SK-N-SH treated with all-trans-retinoic acid at 6 μM for 48 hours (cell line): ENCODE measurements around the gene BRF1.

Experiments
- ATAC-seq: fragments of 200-7000 bp; cut with Tn5 transposase; 3 replicates; pipeline ENCODE4 v1.9.1; 2020; ENCODE audit warnings: mild to moderate bottlenecking, moderate library complexity
- ARNTL ChIP-seq: fragments of 450-650 bp; formaldehyde crosslinking; IDR thresholded peaks from 2 replicates; pipeline ENCODE4 v1.5.0; 2020; ENCODE audit warnings: low read depth, mild to moderate bottlenecking, moderate library complexity, borderline replicate concordance
- BACH2 ChIP-seq: fragments of 250-450 bp; sonication (Bioruptor Pico); IDR thresholded peaks from 2 replicates; pipeline ENCODE4 v1.9.0; 2021; ENCODE audit warnings: mild to moderate bottlenecking, borderline replicate concordance
- CREB5 ChIP-seq: fragments of 250-450 bp; sonication (Bioruptor Pico); IDR thresholded peaks from 2 replicates; pipeline ENCODE4 v1.5.1; 2020; ENCODE audit warnings: low read depth, mild to moderate bottlenecking, moderate library complexity
- CSDC2 ChIP-seq: fragments of 250-450 bp; sonication (Bioruptor Pico); IDR thresholded peaks from 2 replicates; pipeline ENCODE4 v1.5.0; 2020; ENCODE audit warnings: mild to moderate bottlenecking, moderate library complexity
- GLIS3 ChIP-seq: fragments of 250-450 bp; sonication (Bioruptor Pico); IDR thresholded peaks from 2 replicates; pipeline ENCODE4 v1.5.0; 2020; ENCODE audit warnings: mild to moderate bottlenecking, moderate library complexity
- OSR1 ChIP-seq: fragments of 250-450 bp; sonication (Bioruptor Pico); IDR thresholded peaks from 2 replicates; pipeline ENCODE4 v1.8.0; 2022; ENCODE audit warnings: moderate library complexity, mild to moderate bottlenecking, inconsistent platforms
- PATZ1 ChIP-seq: fragments of 250-450 bp; sonication (Bioruptor Pico); IDR thresholded peaks from 2 replicates; pipeline ENCODE4 v1.8.0; 2020; ENCODE audit warnings: mild to moderate bottlenecking, moderate library complexity, borderline replicate concordance
- POU6F1 ChIP-seq: fragments of 250-450 bp; sonication (Bioruptor Pico); IDR thresholded peaks from 2 replicates; pipeline ENCODE4 v1.8.0; 2021; ENCODE audit warnings: low read depth, mild to moderate bottlenecking, moderate library complexity, borderline replicate concordance
- PPARA ChIP-seq: fragments of 250-450 bp; sonication (Bioruptor Pico); IDR thresholded peaks from 2 replicates; pipeline ENCODE4 v1.5.0; 2020; ENCODE audit warnings: mild to moderate bottlenecking, borderline replicate concordance
- RARB ChIP-seq: fragments of 250-450 bp; sonication (Bioruptor Pico); IDR thresholded peaks from 2 replicates; pipeline ENCODE4 v1.8.0; 2021; ENCODE audit warnings: mild to moderate bottlenecking, moderate library complexity
- TOX ChIP-seq: fragments of 250-450 bp; sonication (Bioruptor Pico); IDR thresholded peaks from 2 replicates; pipeline ENCODE4 v1.8.0; 2021; ENCODE audit warnings: mild to moderate bottlenecking, moderate library complexity, borderline replicate concordance
- TSHZ2 ChIP-seq: fragments of 250-450 bp; sonication (Bioruptor Pico); IDR thresholded peaks from 2 replicates; pipeline ENCODE4 v1.5.0; 2020; ENCODE audit warnings: mild to moderate bottlenecking, moderate library complexity
- ZC3H10 ChIP-seq: fragments of 250-450 bp; sonication (Bioruptor Pico); IDR thresholded peaks from 2 replicates; pipeline ENCODE4 v1.5.1; 2021; ENCODE audit warnings: mild to moderate bottlenecking, moderate library complexity
- ZFP3 ChIP-seq: fragments of 250-450 bp; sonication (Bioruptor Pico); IDR thresholded peaks from 2 replicates; pipeline ENCODE4 v1.5.0; 2020; ENCODE audit warnings: mild to moderate bottlenecking, moderate library complexity
- ZFP30 ChIP-seq: fragments of 450-650 bp; formaldehyde crosslinking; IDR thresholded peaks from 2 replicates; pipeline ENCODE4 v1.5.0; 2022; ENCODE audit warnings: mild to moderate bottlenecking, moderate library complexity
- ZNF565 ChIP-seq: fragments of 450-650 bp; formaldehyde crosslinking; conservative IDR thresholded peaks from 2 replicates; pipeline ENCODE4 v1.5.0; 2020; ENCODE audit warnings: low read depth, mild to moderate bottlenecking, moderate library complexity
- ZNF70 ChIP-seq: fragments of 450-650 bp; formaldehyde crosslinking; IDR thresholded peaks from 2 replicates; pipeline ENCODE4 v1.5.0; 2020; ENCODE audit warnings: mild to moderate bottlenecking, moderate library complexity
- ZNF8 ChIP-seq: fragments of 450-650 bp; formaldehyde crosslinking; IDR thresholded peaks from 2 replicates; pipeline ENCODE4 v1.5.0; 2020; ENCODE audit warnings: mild to moderate bottlenecking, moderate library complexity

BRF1 gene

GRCh38 chr14:105326891-105327694 lies 26.3 kb upstream of the BRF1 start:
- no peak for ATAC-seq
- TF ChIP-seq ZC3H10 (CRISPR knock-in tag) (no peak), CREB5 (CRISPR knock-in tag) (no peak), TSHZ2 (CRISPR knock-in tag) (no peak), ZFP30 (CRISPR knock-in tag) (no peak), GLIS3 (CRISPR knock-in tag) (no peak), TOX (CRISPR knock-in tag) (no peak), BACH2 (CRISPR knock-in tag) (no peak), RARB (CRISPR knock-in tag) (no peak), ZFP3 (no peak), ARNTL (CRISPR knock-in tag) (no peak), PPARA (CRISPR knock-in tag) (no peak), ZNF565 (CRISPR knock-in tag) (no peak)
- TF ChIP-seq, all 23 proteins: peak for 0

- ATAC-seq = no peak
These were observed 25.7 kb upstream of the BRF1 start for GRCh38 chr14:105326568-105326867.

More at GRCh38 chr14:105326568-105326867, 25.7 kb upstream of the BRF1 start:
- TF ChIP-seq PPARA (CRISPR knock-in tag) = no peak
- no peak for TF ChIP-seq RARB (CRISPR knock-in tag)
- no peak for TF ChIP-seq POU6F1 (CRISPR knock-in tag)
- TF ChIP-seq CREB5 (CRISPR knock-in tag) = no peak
- no peak for TF ChIP-seq OSR1 (CRISPR knock-in tag)
- TF ChIP-seq ZFP3 = no peak
- TF ChIP-seq ZFP30 (CRISPR knock-in tag) = no peak
- no peak for TF ChIP-seq TOX (CRISPR knock-in tag)
- no peak for TF ChIP-seq PATZ1 (CRISPR knock-in tag)
- no peak for TF ChIP-seq ZNF8 (CRISPR knock-in tag)
- no peak for TF ChIP-seq ZNF70 (CRISPR knock-in tag)
- TF ChIP-seq CSDC2 (CRISPR knock-in tag) = no peak
